WTC11 (cell line): ENCODE data around the gene ARRDC3. TPM values are rescaled to one million over a fixed set of nuclear protein-coding genes. Genes with fewer than 3 reads are reported as not detected.
"Not testable (repeated sequence)": the region's sequence is repeated elsewhere in the genome, so short reads cannot be mapped to it uniquely, and the experiment has no call there.

Experiments
- ATAC-seq: fragments of 200-7000 bp; cut with Tn5 transposase; 2 replicates; pipeline ENCODE4 v1.10.0; 2021; ENCODE audit warnings: mild to moderate bottlenecking, moderate library complexity
- CTCF ChIA-PET: fragments of 300-600 bp; sonication (Branson Sonifier 250); formaldehyde crosslinking; loops from one replicate; lab custom pipeline; 2021; ENCODE audit warnings: antibody characterized with exemption; lab: Charles Lee
- POLR2A ChIA-PET: fragments of 350-600 bp; sonication (Branson Sonifier 250); formaldehyde crosslinking; loops from one replicate; lab custom pipeline; 2021; ENCODE audit warnings: antibody characterized with exemption; lab: Charles Lee
- DNase-seq: peaks from one replicate; pipeline ENCODE4 v3.0.0; 2021; ENCODE audit warnings: low spot score
- H3K27ac Mint-ChIP-seq: 2 replicates; pipeline ENCODE4 v1.8.0; 2021; ENCODE audit warnings: mixed read lengths
- H3K27me3 Mint-ChIP-seq: 2 replicates; pipeline ENCODE4 v1.8.0; 2021; ENCODE audit warnings: low read depth, mild to moderate bottlenecking, moderate library complexity, mixed read lengths
- H3K36me3 Mint-ChIP-seq: 2 replicates; pipeline ENCODE4 v1.8.0; 2021; ENCODE audit warnings: mixed read lengths
- H3K4me1 Mint-ChIP-seq: 2 replicates; pipeline ENCODE4 v1.8.0; 2022; ENCODE audit warnings: mixed read lengths
- H3K4me3 Mint-ChIP-seq: 2 replicates; pipeline ENCODE4 v1.8.0; 2021; ENCODE audit warnings: mild to moderate bottlenecking, moderate library complexity, mixed read lengths
- H3K9me3 Mint-ChIP-seq: 2 replicates; pipeline ENCODE4 v1.8.0; 2021; ENCODE audit warnings: mixed read lengths
- FOXK1 ChIP-seq: sonication (generic); formaldehyde crosslinking; IDR thresholded peaks from 2 replicates; pipeline ENCODE4 v1.8.0; 2022; ENCODE audit warnings: mild to moderate bottlenecking, moderate library complexity, missing genetic modification reagents
- KAT7 ChIP-seq: sonication (generic); formaldehyde crosslinking; IDR thresholded peaks from 2 replicates; pipeline ENCODE4 v1.8.1; 2023; ENCODE audit warnings: missing genetic modification reagents, mild to moderate bottlenecking, borderline replicate concordance
- NR3C1 ChIP-seq: sonication (generic); formaldehyde crosslinking; conservative IDR thresholded peaks from 2 replicates; pipeline ENCODE4 v1.8.1; 2023; ENCODE audit warnings: low read depth, mild to moderate bottlenecking, missing genetic modification reagents
- OVOL2 ChIP-seq: fragments of 250-450 bp; sonication (Bioruptor Pico); IDR thresholded peaks from 2 replicates; pipeline ENCODE4 v1.9.0; 2021; ENCODE audit warnings: mild to moderate bottlenecking, borderline replicate concordance
- ZNF121 ChIP-seq: sonication (generic); formaldehyde crosslinking; IDR thresholded peaks from 2 replicates; pipeline ENCODE4 v1.8.0; 2023; ENCODE audit warnings: missing genetic modification reagents
- ZNF396 ChIP-seq: fragments of 250-450 bp; sonication (Bioruptor Pico); IDR thresholded peaks from 2 replicates; pipeline ENCODE4 v1.8.0; 2021; ENCODE audit warnings: mild to moderate bottlenecking, moderate library complexity, borderline replicate concordance
- total RNA-seq: library from RNA; stranded (reverse); gene quantifications from 3 replicates; pipeline ENCODE4 v1.2.3, GENCODE V29; 2021
- TF ChIP-seq, protein P1 (sequence below): fragments of 250-450 bp; sonication (Bioruptor Pico); IDR thresholded peaks from 2 replicates; pipeline ENCODE4 v1.9.0; 2021; ENCODE audit warnings: mild to moderate bottlenecking, borderline replicate concordance
- TF ChIP-seq, protein P2 (sequence below): sonication (generic); formaldehyde crosslinking; IDR thresholded peaks from 2 replicates; pipeline ENCODE4 v1.8.0; 2022; ENCODE audit warnings: missing genetic modification reagents
- TF ChIP-seq, protein P3 (sequence below): fragments of 250-450 bp; sonication (Bioruptor Pico); IDR thresholded peaks from 2 replicates; pipeline ENCODE4 v1.9.0; 2021; ENCODE audit warnings: moderate library complexity, mild to moderate bottlenecking, inconsistent platforms, borderline replicate concordance
- TF ChIP-seq, protein P4 (sequence below): sonication (generic); formaldehyde crosslinking; IDR thresholded peaks from 2 replicates; pipeline ENCODE4 v1.8.1; 2022; ENCODE audit warnings: mild to moderate bottlenecking, missing genetic modification reagents, moderate library complexity, borderline replicate concordance
- TF ChIP-seq, protein P5 (sequence below): sonication (generic); formaldehyde crosslinking; IDR thresholded peaks from 2 replicates; pipeline ENCODE4 v1.8.0; 2022; ENCODE audit warnings: mild to moderate bottlenecking, missing genetic modification reagents
- TF ChIP-seq, protein P6 (sequence below): fragments of 200-600 bp; IDR thresholded peaks from 2 replicates; pipeline ENCODE4 v1.8.0; 2022; ENCODE audit warnings: antibody characterized with exemption

The ARRDC3 gene
- total RNA-seq, 1 experiment from 2014 or later, result 10.3 TPM

DNA sequence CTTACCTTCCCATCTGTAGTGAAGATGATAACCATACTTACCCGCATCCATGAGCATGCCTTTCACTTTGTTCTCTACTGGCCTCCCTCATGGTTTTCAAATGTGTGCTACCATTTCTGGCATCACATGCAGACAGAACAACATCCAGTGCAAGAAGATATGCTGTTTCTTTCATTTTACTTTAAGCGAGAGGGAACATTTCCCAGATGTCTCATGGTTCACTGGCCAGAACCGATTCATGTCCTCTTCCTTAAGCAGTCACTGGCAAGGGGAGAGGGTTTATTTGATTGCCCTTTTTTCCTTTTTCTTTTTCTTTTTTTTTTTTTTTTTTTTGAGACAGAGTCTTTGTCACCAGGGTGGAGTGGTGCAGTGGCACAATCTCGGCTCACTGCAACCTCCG is 37.7 kb downstream of the ARRDC3 start:
- Mint-ChIP-seq H3K9me3 (peaks cover 24% of the 10 kb centered on the region), H3K27me3 (no peaks in the 10 kb centered on the region; the same call in 1 of the 2 replicates), H3K4me1 (no peaks in the 10 kb centered on the region), H3K36me3 (peaks cover 17% of the 10 kb centered on the region), H3K27ac (no peak overlapping the region), H3K4me3 (no peak overlapping the region)
- ChIA-PET CTCF (no interaction called here), POLR2A (no interaction called here)
- no peak for ATAC-seq
- no peak for DNase-seq
- TF ChIP-seq KAT7 (CRISPR knock-in tag), result no peak
- TF ChIP-seq ZNF121 (CRISPR knock-in tag), result no peak
- TF ChIP-seq, protein P1, sequence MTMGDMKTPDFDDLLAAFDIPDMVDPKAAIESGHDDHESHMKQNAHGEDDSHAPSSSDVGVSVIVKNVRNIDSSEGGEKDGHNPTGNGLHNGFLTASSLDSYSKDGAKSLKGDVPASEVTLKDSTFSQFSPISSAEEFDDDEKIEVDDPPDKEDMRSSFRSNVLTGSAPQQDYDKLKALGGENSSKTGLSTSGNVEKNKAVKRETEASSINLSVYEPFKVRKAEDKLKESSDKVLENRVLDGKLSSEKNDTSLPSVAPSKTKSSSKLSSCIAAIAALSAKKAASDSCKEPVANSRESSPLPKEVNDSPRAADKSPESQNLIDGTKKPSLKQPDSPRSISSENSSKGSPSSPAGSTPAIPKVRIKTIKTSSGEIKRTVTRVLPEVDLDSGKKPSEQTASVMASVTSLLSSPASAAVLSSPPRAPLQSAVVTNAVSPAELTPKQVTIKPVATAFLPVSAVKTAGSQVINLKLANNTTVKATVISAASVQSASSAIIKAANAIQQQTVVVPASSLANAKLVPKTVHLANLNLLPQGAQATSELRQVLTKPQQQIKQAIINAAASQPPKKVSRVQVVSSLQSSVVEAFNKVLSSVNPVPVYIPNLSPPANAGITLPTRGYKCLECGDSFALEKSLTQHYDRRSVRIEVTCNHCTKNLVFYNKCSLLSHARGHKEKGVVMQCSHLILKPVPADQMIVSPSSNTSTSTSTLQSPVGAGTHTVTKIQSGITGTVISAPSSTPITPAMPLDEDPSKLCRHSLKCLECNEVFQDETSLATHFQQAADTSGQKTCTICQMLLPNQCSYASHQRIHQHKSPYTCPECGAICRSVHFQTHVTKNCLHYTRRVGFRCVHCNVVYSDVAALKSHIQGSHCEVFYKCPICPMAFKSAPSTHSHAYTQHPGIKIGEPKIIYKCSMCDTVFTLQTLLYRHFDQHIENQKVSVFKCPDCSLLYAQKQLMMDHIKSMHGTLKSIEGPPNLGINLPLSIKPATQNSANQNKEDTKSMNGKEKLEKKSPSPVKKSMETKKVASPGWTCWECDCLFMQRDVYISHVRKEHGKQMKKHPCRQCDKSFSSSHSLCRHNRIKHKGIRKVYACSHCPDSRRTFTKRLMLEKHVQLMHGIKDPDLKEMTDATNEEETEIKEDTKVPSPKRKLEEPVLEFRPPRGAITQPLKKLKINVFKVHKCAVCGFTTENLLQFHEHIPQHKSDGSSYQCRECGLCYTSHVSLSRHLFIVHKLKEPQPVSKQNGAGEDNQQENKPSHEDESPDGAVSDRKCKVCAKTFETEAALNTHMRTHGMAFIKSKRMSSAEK (CRISPR knock-in tag), result no peak
- TF ChIP-seq, protein P2, sequence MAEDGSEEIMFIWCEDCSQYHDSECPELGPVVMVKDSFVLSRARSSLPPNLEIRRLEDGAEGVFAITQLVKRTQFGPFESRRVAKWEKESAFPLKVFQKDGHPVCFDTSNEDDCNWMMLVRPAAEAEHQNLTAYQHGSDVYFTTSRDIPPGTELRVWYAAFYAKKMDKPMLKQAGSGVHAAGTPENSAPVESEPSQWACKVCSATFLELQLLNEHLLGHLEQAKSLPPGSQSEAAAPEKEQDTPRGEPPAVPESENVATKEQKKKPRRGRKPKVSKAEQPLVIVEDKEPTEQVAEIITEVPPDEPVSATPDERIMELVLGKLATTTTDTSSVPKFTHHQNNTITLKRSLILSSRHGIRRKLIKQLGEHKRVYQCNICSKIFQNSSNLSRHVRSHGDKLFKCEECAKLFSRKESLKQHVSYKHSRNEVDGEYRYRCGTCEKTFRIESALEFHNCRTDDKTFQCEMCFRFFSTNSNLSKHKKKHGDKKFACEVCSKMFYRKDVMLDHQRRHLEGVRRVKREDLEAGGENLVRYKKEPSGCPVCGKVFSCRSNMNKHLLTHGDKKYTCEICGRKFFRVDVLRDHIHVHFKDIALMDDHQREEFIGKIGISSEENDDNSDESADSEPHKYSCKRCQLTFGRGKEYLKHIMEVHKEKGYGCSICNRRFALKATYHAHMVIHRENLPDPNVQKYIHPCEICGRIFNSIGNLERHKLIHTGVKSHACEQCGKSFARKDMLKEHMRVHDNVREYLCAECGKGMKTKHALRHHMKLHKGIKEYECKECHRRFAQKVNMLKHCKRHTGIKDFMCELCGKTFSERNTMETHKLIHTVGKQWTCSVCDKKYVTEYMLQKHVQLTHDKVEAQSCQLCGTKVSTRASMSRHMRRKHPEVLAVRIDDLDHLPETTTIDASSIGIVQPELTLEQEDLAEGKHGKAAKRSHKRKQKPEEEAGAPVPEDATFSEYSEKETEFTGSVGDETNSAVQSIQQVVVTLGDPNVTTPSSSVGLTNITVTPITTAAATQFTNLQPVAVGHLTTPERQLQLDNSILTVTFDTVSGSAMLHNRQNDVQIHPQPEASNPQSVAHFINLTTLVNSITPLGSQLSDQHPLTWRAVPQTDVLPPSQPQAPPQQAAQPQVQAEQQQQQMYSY (CRISPR knock-in tag), result no peak
- TF ChIP-seq, protein P3, sequence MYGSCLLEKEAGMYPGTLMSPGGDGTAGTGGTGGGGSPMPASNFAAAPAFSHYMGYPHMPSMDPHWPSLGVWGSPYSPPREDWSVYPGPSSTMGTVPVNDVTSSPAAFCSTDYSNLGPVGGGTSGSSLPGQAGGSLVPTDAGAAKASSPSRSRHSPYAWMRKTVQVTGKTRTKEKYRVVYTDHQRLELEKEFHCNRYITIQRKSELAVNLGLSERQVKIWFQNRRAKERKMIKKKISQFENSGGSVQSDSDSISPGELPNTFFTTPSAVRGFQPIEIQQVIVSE, result no peak
- TF ChIP-seq, protein P4, sequence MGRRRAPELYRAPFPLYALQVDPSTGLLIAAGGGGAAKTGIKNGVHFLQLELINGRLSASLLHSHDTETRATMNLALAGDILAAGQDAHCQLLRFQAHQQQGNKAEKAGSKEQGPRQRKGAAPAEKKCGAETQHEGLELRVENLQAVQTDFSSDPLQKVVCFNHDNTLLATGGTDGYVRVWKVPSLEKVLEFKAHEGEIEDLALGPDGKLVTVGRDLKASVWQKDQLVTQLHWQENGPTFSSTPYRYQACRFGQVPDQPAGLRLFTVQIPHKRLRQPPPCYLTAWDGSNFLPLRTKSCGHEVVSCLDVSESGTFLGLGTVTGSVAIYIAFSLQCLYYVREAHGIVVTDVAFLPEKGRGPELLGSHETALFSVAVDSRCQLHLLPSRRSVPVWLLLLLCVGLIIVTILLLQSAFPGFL (CRISPR knock-in tag), result no peak
- TF ChIP-seq, protein P5, sequence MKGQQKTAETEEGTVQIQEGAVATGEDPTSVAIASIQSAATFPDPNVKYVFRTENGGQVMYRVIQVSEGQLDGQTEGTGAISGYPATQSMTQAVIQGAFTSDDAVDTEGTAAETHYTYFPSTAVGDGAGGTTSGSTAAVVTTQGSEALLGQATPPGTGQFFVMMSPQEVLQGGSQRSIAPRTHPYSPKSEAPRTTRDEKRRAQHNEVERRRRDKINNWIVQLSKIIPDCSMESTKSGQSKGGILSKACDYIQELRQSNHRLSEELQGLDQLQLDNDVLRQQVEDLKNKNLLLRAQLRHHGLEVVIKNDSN, result no peak
- TF ChIP-seq, protein P6, sequence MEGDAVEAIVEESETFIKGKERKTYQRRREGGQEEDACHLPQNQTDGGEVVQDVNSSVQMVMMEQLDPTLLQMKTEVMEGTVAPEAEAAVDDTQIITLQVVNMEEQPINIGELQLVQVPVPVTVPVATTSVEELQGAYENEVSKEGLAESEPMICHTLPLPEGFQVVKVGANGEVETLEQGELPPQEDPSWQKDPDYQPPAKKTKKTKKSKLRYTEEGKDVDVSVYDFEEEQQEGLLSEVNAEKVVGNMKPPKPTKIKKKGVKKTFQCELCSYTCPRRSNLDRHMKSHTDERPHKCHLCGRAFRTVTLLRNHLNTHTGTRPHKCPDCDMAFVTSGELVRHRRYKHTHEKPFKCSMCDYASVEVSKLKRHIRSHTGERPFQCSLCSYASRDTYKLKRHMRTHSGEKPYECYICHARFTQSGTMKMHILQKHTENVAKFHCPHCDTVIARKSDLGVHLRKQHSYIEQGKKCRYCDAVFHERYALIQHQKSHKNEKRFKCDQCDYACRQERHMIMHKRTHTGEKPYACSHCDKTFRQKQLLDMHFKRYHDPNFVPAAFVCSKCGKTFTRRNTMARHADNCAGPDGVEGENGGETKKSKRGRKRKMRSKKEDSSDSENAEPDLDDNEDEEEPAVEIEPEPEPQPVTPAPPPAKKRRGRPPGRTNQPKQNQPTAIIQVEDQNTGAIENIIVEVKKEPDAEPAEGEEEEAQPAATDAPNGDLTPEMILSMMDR, result no peak
- TF ChIP-seq NR3C1 (CRISPR knock-in tag), result no peak
- TF ChIP-seq OVOL2 (CRISPR knock-in tag), result no peak
- no peak for TF ChIP-seq FOXK1 (CRISPR knock-in tag)
- no peak for TF ChIP-seq ZNF396 (CRISPR knock-in tag)

DNA sequence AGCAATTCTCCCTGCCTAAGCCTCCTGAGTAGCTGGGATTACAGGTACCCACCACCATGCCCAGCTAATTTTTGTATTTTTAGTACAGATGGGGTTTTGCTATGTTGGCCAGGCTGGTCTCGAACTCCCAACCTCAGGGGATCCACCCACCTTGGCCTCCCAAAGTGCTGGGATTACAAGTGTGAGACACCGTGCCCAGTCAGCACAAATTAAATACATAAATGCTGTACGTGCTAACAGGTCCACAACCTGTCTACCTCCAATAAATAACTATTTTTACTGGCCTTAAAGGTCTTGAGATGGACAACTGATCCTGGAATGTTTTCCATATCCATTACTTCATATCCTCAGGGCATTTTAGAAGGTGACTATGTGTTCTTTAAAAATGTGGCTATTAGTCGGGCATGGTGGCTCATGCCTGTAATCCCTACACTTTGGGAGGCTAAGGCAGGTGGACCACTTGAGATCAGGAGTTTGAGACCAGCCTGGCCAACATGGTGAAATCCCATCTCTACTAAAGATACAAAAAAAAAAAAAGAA is 38.4 kb downstream of the ARRDC3 start:
- H3K4me3 Mint-ChIP-seq, POLR2A ChIA-PET, H3K27ac Mint-ChIP-seq, CTCF ChIA-PET, H3K4me1 Mint-ChIP-seq, DNase-seq, ATAC-seq, H3K27me3 Mint-ChIP-seq: not testable (repeated sequence)
- peaks cover 17% of the 10 kb centered on the region for H3K36me3 Mint-ChIP-seq
- peaks cover 24% of the 10 kb centered on the region for H3K9me3 Mint-ChIP-seq
